ENCODE measurements around the gene SEMA6D.

SEMA6D gene

DNA sequence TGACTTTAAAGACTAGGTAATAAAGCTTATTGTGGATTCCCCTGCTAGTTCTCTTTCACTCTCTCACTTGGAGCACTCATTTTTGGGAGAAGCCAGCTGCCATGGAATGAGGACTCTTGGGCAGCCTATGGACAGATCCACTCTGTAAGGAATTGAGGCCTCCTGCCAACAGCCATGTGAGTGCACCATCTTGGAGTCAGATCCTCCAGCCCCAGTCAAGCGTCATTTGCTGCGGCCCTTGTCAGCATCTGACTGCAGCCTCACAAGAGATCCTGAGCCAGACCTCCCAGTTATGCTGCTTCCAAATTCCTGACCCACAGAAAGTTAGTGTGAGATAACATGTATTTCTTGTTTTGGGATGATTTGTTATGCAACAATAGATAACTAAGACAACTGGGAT, 101.9 kb downstream of the SEMA6D start:
- no peak for DNase-seq (ENCODE audit: extremely low read depth, low read depth)
- TF ChIP-seq, protein P1, sequence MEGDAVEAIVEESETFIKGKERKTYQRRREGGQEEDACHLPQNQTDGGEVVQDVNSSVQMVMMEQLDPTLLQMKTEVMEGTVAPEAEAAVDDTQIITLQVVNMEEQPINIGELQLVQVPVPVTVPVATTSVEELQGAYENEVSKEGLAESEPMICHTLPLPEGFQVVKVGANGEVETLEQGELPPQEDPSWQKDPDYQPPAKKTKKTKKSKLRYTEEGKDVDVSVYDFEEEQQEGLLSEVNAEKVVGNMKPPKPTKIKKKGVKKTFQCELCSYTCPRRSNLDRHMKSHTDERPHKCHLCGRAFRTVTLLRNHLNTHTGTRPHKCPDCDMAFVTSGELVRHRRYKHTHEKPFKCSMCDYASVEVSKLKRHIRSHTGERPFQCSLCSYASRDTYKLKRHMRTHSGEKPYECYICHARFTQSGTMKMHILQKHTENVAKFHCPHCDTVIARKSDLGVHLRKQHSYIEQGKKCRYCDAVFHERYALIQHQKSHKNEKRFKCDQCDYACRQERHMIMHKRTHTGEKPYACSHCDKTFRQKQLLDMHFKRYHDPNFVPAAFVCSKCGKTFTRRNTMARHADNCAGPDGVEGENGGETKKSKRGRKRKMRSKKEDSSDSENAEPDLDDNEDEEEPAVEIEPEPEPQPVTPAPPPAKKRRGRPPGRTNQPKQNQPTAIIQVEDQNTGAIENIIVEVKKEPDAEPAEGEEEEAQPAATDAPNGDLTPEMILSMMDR (IDR thresholded peaks at IDR 0.05; ENCODE audit: low read depth, low read length), result no peak

DNA sequence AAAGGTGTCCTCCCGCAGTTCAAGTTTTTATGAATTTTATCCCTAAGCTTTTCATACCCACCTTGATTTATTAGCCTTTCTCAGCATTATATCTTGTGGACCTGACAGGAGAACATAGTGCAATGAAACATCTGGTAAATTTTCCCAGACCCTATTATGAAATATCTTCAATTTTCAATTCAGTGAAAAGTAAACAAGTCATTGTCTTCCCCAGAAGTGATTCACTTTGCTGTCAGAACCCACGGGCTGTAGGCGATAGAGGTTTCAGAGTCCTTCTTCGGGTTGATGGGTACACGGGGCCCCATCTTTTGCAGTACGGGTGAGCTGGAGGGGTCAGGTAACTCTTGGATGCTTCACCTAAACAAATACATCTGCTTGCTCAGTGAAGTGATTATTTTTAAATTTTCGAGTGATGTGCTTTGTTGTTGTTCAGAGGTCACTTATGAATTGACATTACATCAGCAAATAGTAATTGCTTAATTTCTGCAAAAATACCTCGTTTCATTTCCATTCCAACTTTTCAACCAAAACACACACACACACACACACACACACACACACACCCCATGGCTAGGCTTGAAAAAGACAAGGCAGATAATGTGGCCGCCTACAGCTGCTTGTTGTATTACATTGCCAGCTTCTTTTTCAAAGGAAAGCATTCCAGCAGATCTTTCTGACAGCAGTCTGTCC, 102.9 kb downstream of the SEMA6D start:
- TF ChIP-seq, protein P1 (IDR thresholded peaks at IDR 0.05; ENCODE audit: low read depth, low read length), result no peak
- peak; percentile 11 for DNase-seq (ENCODE audit: extremely low read depth, low read depth)

- TF ChIP-seq, protein P1 (IDR thresholded peaks at IDR 0.05; ENCODE audit: low read depth, low read length), result no peak
- peak; percentile 15 for DNase-seq (ENCODE audit: extremely low read depth, low read depth)
Measured at GRCh38 chr15:47820747-47821319, 103.5 kb downstream of the SEMA6D start.

- no peak for DNase-seq (ENCODE audit: extremely low read depth, low read depth)
- TF ChIP-seq, protein P1 (IDR thresholded peaks at IDR 0.05; ENCODE audit: low read depth, low read length), result no peak
Measured at GRCh38 chr15:47822048-47822447, 104.7 kb downstream of the SEMA6D start.

All from AG09319 (cell line).